ENCODE measurements around the gene TANK. TPM values are rescaled to one million over a fixed set of nuclear protein-coding genes. Genes with fewer than 3 reads are reported as not detected.
"Not testable (repeated sequence)": the region's sequence is repeated elsewhere in the genome, so short reads cannot be mapped to it uniquely, and the experiment has no call there.

The TANK gene
- total RNA-seq, 2 donors from 2014 or later = 50.4 to 51.0 TPM

- no peaks in the 10 kb centered on the region for H3K4me1 ChIP-seq (replicated peaks)
- H3K27me3 ChIP-seq (replicated peaks; ENCODE audit: insufficient read depth) = no peaks in the 10 kb centered on the region
- 56% methylated on average over 1 of the region's 1 CpG for WGBS
- H3K4me3 ChIP-seq = no peak overlapping the region
- no peaks in the 10 kb centered on the region for H3K36me3 ChIP-seq
- H3K9me3 ChIP-seq = no peaks in the 10 kb centered on the region
- intact Hi-C loops (cut with DNase I) = no loop called here
- TF ChIP-seq CTCF (IDR thresholded peaks at IDR 0.05) (no peak), POLR2A (IDR thresholded peaks at IDR 0.05) (no peak), POLR2AphosphoS5 (IDR thresholded peaks at IDR 0.05) (no peak)
- no peak for DNase-seq (ENCODE audit: low spot score)
- H3K27ac ChIP-seq = no peak overlapping the region
Observed at GRCh38 chr2:161241894-161242293, 81.7 kb downstream of the TANK start.

GRCh38 chr2:161243312-161243711, 83.1 kb downstream of the TANK start:
- Histone ChIP-seq H3K27ac (no peak overlapping the region), H3K27me3 (replicated peaks; ENCODE audit: insufficient read depth) (no peaks in the 10 kb centered on the region), H3K9me3 (no peaks in the 10 kb centered on the region), H3K36me3 (no peaks in the 10 kb centered on the region), H3K4me3 (no peak overlapping the region), H3K4me1 (replicated peaks) (no peaks in the 10 kb centered on the region)
- intact Hi-C loops (cut with DNase I) = no loop called here
- WGBS = 85% methylated on average over 3 of the region's 3 CpGs
- TF ChIP-seq CTCF (IDR thresholded peaks at IDR 0.05) = no peak
- TF ChIP-seq POLR2A (IDR thresholded peaks at IDR 0.05) = no peak
- no peak for TF ChIP-seq POLR2AphosphoS5 (IDR thresholded peaks at IDR 0.05)
- DNase-seq (ENCODE audit: low spot score) = no peak

GRCh38 chr2:161243905-161244304, 83.7 kb downstream of the TANK start:
- TF ChIP-seq CTCF (IDR thresholded peaks at IDR 0.05) (no peak), POLR2AphosphoS5 (IDR thresholded peaks at IDR 0.05) (no peak), POLR2A (IDR thresholded peaks at IDR 0.05) (no peak)
- 88% methylated on average over 5 of the region's 5 CpGs for WGBS
- Histone ChIP-seq H3K4me3 (no peak overlapping the region), H3K9me3 (no peaks in the 10 kb centered on the region), H3K4me1 (replicated peaks) (no peaks in the 10 kb centered on the region), H3K27ac (no peak overlapping the region), H3K27me3 (replicated peaks; ENCODE audit: insufficient read depth) (no peaks in the 10 kb centered on the region), H3K36me3 (no peaks in the 10 kb centered on the region)
- DNase-seq (ENCODE audit: low spot score) = no peak
- intact Hi-C loops (cut with DNase I) = no loop called here

- H3K4me3 ChIP-seq = peak overlapping the region; percentile 9 to 12
- H3K9me3 ChIP-seq; DNase-seq (ENCODE audit: low spot score); H3K36me3 ChIP-seq; H3K27me3 ChIP-seq (replicated peaks; ENCODE audit: insufficient read depth); intact Hi-C loops (cut with DNase I); H3K4me1 ChIP-seq (replicated peaks): not testable (repeated sequence)
- 31% methylated on average over 44 of the region's 53 CpGs for WGBS
- H3K27ac ChIP-seq = peak overlapping the region in 1 of 2 donors; percentile 19
Observed at GRCh38 chr2:161244387-161245260, 84.4 kb downstream of the TANK start.

- H3K27me3 ChIP-seq (replicated peaks; ENCODE audit: insufficient read depth) = no peaks in the 10 kb centered on the region
- no peak overlapping the region for H3K27ac ChIP-seq
- H3K4me3 ChIP-seq = peak overlapping the region in 1 of 2 donors; percentile 12
- DNase-seq (ENCODE audit: low spot score) = no peak
- 52% methylated on average over 5 of the region's 5 CpGs for WGBS
- intact Hi-C loops (cut with DNase I) = no loop called here
- TF ChIP-seq POLR2AphosphoS5 (IDR thresholded peaks at IDR 0.05) (no peak), CTCF (IDR thresholded peaks at IDR 0.05) (no peak), POLR2A (IDR thresholded peaks at IDR 0.05) (no peak)
- no peaks in the 10 kb centered on the region for H3K9me3 ChIP-seq
- no peaks in the 10 kb centered on the region for H3K36me3 ChIP-seq
- no peaks in the 10 kb centered on the region for H3K4me1 ChIP-seq (replicated peaks)
Observed at GRCh38 chr2:161245261-161245553, 85.0 kb downstream of the TANK start.
